PFSK-1 (cell line): ENCODE data around the gene SAT1.

Experiments
- TAF1 ChIP-seq: IDR thresholded peaks from 2 replicates; pipeline ENCODE4 v1.6.1; 2012; ENCODE audit warnings: low read length, control low read depth, borderline replicate concordance; ENCODE audit not compliant: insufficient read depth
- TF ChIP-seq, protein P1 (sequence below), 2 experiments: IDR thresholded peaks; 2 replicates each; pipeline versions ENCODE4 v1.6.1 to v1.8.0; 2011 to 2012; ENCODE audit warnings: low read depth in 2 of 2, low read length in 2 of 2, control low read depth in 1 of 2, inconsistent platforms in 1 of 2, mild to moderate bottlenecking in 1 of 2, moderate library complexity in 1 of 2; ENCODE audit not compliant: insufficient read depth in 1 of 2

DNA sequence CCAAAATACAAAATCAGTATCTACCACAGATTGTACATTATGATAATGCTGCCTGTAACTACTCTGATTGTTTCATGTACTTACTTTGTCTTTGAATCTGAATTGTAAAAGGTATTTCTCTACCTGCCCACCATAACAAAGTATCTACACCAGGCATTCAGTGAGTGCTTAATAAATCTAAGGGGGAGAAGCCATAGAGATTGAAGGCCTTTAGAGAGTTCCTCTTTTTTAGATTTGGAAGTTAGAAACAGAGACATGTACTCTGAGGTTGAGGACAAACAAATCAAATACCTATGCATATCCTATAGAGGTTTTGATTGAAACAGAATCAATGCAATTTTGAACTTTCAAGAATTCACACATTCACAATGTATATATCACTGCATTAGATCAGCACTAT is 42.7 kb downstream of the SAT1 start:
- TF ChIP-seq, protein P1, sequence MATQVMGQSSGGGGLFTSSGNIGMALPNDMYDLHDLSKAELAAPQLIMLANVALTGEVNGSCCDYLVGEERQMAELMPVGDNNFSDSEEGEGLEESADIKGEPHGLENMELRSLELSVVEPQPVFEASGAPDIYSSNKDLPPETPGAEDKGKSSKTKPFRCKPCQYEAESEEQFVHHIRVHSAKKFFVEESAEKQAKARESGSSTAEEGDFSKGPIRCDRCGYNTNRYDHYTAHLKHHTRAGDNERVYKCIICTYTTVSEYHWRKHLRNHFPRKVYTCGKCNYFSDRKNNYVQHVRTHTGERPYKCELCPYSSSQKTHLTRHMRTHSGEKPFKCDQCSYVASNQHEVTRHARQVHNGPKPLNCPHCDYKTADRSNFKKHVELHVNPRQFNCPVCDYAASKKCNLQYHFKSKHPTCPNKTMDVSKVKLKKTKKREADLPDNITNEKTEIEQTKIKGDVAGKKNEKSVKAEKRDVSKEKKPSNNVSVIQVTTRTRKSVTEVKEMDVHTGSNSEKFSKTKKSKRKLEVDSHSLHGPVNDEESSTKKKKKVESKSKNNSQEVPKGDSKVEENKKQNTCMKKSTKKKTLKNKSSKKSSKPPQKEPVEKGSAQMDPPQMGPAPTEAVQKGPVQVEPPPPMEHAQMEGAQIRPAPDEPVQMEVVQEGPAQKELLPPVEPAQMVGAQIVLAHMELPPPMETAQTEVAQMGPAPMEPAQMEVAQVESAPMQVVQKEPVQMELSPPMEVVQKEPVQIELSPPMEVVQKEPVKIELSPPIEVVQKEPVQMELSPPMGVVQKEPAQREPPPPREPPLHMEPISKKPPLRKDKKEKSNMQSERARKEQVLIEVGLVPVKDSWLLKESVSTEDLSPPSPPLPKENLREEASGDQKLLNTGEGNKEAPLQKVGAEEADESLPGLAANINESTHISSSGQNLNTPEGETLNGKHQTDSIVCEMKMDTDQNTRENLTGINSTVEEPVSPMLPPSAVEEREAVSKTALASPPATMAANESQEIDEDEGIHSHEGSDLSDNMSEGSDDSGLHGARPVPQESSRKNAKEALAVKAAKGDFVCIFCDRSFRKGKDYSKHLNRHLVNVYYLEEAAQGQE (IDR thresholded peaks at IDR 0.05; ENCODE audit: insufficient read depth in 1 of 2, low read depth in 2 of 2, low read length in 2 of 2) = no peak
- TF ChIP-seq TAF1 = no peak
